HCT116 (cell line): ENCODE results near the gene FAM47E. TPM values are rescaled to one million over a fixed set of nuclear protein-coding genes. Genes with fewer than 3 reads are reported as not detected.

ENCODE experiments used
- ATAC-seq: fragments of 200-7000 bp; cut with Tn5 transposase; 2 replicates; pipeline ENCODE4 v1.9.1; 2020; ENCODE audit warnings: mild to moderate bottlenecking, moderate library complexity
- BruUV-seq: library from RNA; stranded (reverse); fragments of 400-500 nt; replicated peaks from 2 replicates; lab custom pipeline; 2021; lab: Mats Ljungman, UMichigan
- CTCF ChIA-PET: fragments of 300-600 bp; sonication (Branson Sonifier 250); formaldehyde crosslinking; loops from one replicate; lab custom pipeline; 2021; ENCODE audit warnings: antibody characterized with exemption; lab: Charles Lee
- POLR2A ChIA-PET: fragments of 300-600, 350-600 bp; sonication (Branson Sonifier 250); formaldehyde crosslinking; loops from one replicate; lab custom pipeline; 2021; ENCODE audit warnings: antibody characterized with exemption; lab: Charles Lee
- RAD21 ChIA-PET, 2 experiments: fragments of 300-600 bp; sonication (Branson Sonifier 250); formaldehyde crosslinking; loops; one replicate each; lab custom pipeline; 2023; ENCODE audit warnings: low total read pairs in 2 of 2; ENCODE audit not compliant: uncharacterized antibody in 2 of 2, unreplicated experiment in 2 of 2, low non-redundant PET in 1 of 2; lab: Charles Lee
- DNase-seq: peaks from one replicate; pipeline ENCODE4 v3.0.0-alpha.2; 2010; ENCODE audit warnings: low read depth, low spot score
- H2AFZ ChIP-seq: fragments of 200-600 bp; shearing (Covaris generic), sonication (generic); 2 replicates; pipeline ENCODE4 v1.6.1; 2017; ENCODE audit warnings: low read depth, mixed run types, mixed read lengths, antibody characterized with exemption, low read length; ENCODE audit not compliant: poor library complexity, severe bottlenecking
- H3K27ac ChIP-seq: 2 replicates; pipeline ENCODE4 v1.5.1; 2012; ENCODE audit warnings: low read depth, low read length
- H3K27me3 ChIP-seq: fragments of 200-600 bp; sonication (generic); 2 replicates; pipeline ENCODE4 v1.6.1; 2016; ENCODE audit warnings: mixed run types, low read length, mixed read lengths; ENCODE audit not compliant: insufficient read depth
- H3K36me3 ChIP-seq, 2 experiments: fragments of 200-500 bp in 1 of 2; fragments of 200-600 bp in 1 of 2; sonication (Bioruptor generic) in 1 of 2; sonication (generic) in 1 of 2; 2 replicates each; pipeline versions ENCODE4 v1.5.1 to v1.6.1; 2014 to 2016; ENCODE audit warnings: low read length in 2 of 2, inconsistent platforms in 1 of 2, mixed read lengths in 1 of 2, mixed run types in 1 of 2; ENCODE audit not compliant: insufficient read depth in 2 of 2, control insufficient read depth in 1 of 2
- H3K4me1 ChIP-seq, 2 experiments: fragments of 200-600 bp in 1 of 2; sonication (generic) in 1 of 2; 2 replicates each; pipeline versions ENCODE4 v1.5.1 to v1.6.1; 2012 to 2017; ENCODE audit warnings: low read length in 2 of 2, inconsistent platforms in 1 of 2, mild to moderate bottlenecking in 1 of 2, mixed read lengths in 1 of 2, mixed run types in 1 of 2, moderate library complexity in 1 of 2; ENCODE audit not compliant: insufficient read depth in 2 of 2, control insufficient read depth in 1 of 2
- H3K4me2 ChIP-seq: fragments of 200-600 bp; sonication (generic); 2 replicates; pipeline ENCODE4 v1.6.1; 2017; ENCODE audit warnings: mixed run types, low read length, mixed read lengths
- H3K4me3 ChIP-seq, 2 experiments: fragments of 200-600 bp in 1 of 2; sonication (generic) in 1 of 2; replicated peaks in 1 of 2; 2 replicates each; pipeline ENCODE4 v1.5.1; 2011 to 2016; ENCODE audit warnings: low read length in 2 of 2, control low read depth in 1 of 2, low read depth in 1 of 2, mild to moderate bottlenecking in 1 of 2, mixed read lengths in 1 of 2, mixed run types in 1 of 2
- H3K79me2 ChIP-seq: fragments of 200-600 bp; sonication (generic); 2 replicates; pipeline ENCODE4 v1.6.1; 2017; ENCODE audit warnings: mild to moderate bottlenecking, mixed run types, low read length, moderate library complexity, mixed read lengths; ENCODE audit not compliant: insufficient read depth
- H3K9ac ChIP-seq: fragments of 200-600 bp; sonication (generic); 2 replicates; pipeline ENCODE4 v1.6.1; 2016; ENCODE audit warnings: low read length, mixed read lengths
- H3K9me2 ChIP-seq: fragments of 200-600 bp; sonication (generic), shearing (Covaris generic); 2 replicates; pipeline ENCODE4 v1.6.1; 2017; ENCODE audit warnings: mixed run types, mild to moderate bottlenecking, moderate library complexity; ENCODE audit not compliant: insufficient read depth
- H3K9me3 ChIP-seq, 2 experiments: fragments of 200-500 bp in 1 of 2; fragments of 200-600 bp in 1 of 2; sonication (Bioruptor generic) in 1 of 2; sonication (generic) in 1 of 2; 2 replicates each; pipeline ENCODE4 v1.6.1; 2014 to 2017; ENCODE audit warnings: low read length in 2 of 2, mixed read lengths in 2 of 2, inconsistent platforms in 1 of 2, low read depth in 1 of 2, mild to moderate bottlenecking in 1 of 2, mixed run types in 1 of 2, moderate library complexity in 1 of 2; ENCODE audit not compliant: control insufficient read depth in 1 of 2, insufficient read depth in 1 of 2
- H4K20me1 ChIP-seq: fragments of 200-600 bp; sonication (generic), shearing (Covaris generic); 2 replicates; pipeline ENCODE4 v1.6.1; 2017; ENCODE audit warnings: mixed run types, mild to moderate bottlenecking, moderate library complexity; ENCODE audit not compliant: insufficient read depth
- CBX3 ChIP-seq: IDR thresholded peaks from 2 replicates; pipeline ENCODE4 v1.6.1; 2012; ENCODE audit warnings: low read depth
- CEBPB ChIP-seq: IDR thresholded peaks from 2 replicates; pipeline ENCODE4 v1.6.1; 2012; ENCODE audit warnings: low read depth
- EGR1 ChIP-seq: IDR thresholded peaks from 2 replicates; pipeline ENCODE4 v1.6.1; 2012; ENCODE audit warnings: low read depth
- ELF1 ChIP-seq: IDR thresholded peaks from 2 replicates; pipeline ENCODE4 v1.6.1; 2012; ENCODE audit warnings: low read depth, borderline replicate concordance
- EZH2 ChIP-seq: fragments of 200-600 bp; sonication (generic); IDR thresholded peaks from 2 replicates; pipeline ENCODE4 v1.6.1; 2017; ENCODE audit warnings: antibody characterized with exemption, mixed run types
- JUND ChIP-seq: IDR thresholded peaks from 2 replicates; pipeline ENCODE4 v1.6.1; 2012
- POLR2AphosphoS5 ChIP-seq: IDR thresholded peaks from 2 replicates; pipeline ENCODE4 v1.6.1; 2011; ENCODE audit warnings: mild to moderate bottlenecking, low read depth, low read length, moderate library complexity
- SRF ChIP-seq: IDR thresholded peaks from 2 replicates; pipeline ENCODE4 v1.6.1; 2012; ENCODE audit warnings: low read depth
- TCF7L2 ChIP-seq: IDR thresholded peaks from 2 replicates; pipeline ENCODE4 v1.7.0; 2011; ENCODE audit warnings: borderline replicate concordance, inconsistent platforms; ENCODE audit not compliant: insufficient read depth, insufficient read length; ENCODE audit errors: extremely low read depth
- YY1 ChIP-seq: IDR thresholded peaks from 2 replicates; pipeline ENCODE4 v1.6.1; 2011; ENCODE audit warnings: low read length, low read depth, moderate library complexity, mild to moderate bottlenecking; ENCODE audit not compliant: insufficient replicate concordance; ENCODE audit errors: extremely low read depth
- intact Hi-C: fragments of 100-400 bp; cut with micrococcal nuclease; formaldehyde crosslinking; loops from 2 replicates; pipeline ENCODE4 v1.10.0; 2022
- total RNA-seq: library from RNA; stranded (reverse); gene quantifications from one replicate; pipeline ENCODE4 v1.2.1, GENCODE V29; 2021; ENCODE audit not compliant: unreplicated experiment
- TF ChIP-seq, protein P1 (sequence below): IDR thresholded peaks from 2 replicates; pipeline ENCODE4 v1.6.1; 2012; ENCODE audit warnings: low read depth
- TF ChIP-seq, protein P2 (sequence below): IDR thresholded peaks from 2 replicates; pipeline ENCODE4 v1.6.1; 2012
- TF ChIP-seq, protein P3 (sequence below): IDR thresholded peaks from 2 replicates; pipeline ENCODE4 v1.6.1; 2011; ENCODE audit warnings: mild to moderate bottlenecking, low read length, moderate library complexity; ENCODE audit not compliant: insufficient replicate concordance; ENCODE audit errors: extremely low read depth
- TF ChIP-seq, protein P4 (sequence below): IDR thresholded peaks from 2 replicates; pipeline ENCODE4 v1.6.1; 2012
- TF ChIP-seq, protein P5 (sequence below), 3 experiments: fragments of 200-600 bp in 1 of 3; sonication (generic) in 1 of 3; IDR thresholded peaks in 2 of 3; conservative IDR thresholded peaks in 1 of 3; 2 replicates each; pipeline ENCODE4 v1.5.1; 2012 to 2017; ENCODE audit warnings: low read depth in 2 of 3, low read length in 2 of 3, antibody characterized with exemption in 1 of 3, borderline replicate concordance in 1 of 3, control low read depth in 1 of 3, mild to moderate bottlenecking in 1 of 3, mixed read lengths in 1 of 3, mixed run types in 1 of 3, moderate library complexity in 1 of 3; ENCODE audit not compliant: insufficient read depth in 1 of 3

Gene FAM47E
- total RNA-seq, 1 experiment from 2014 or later = 0.91 TPM

DNA sequence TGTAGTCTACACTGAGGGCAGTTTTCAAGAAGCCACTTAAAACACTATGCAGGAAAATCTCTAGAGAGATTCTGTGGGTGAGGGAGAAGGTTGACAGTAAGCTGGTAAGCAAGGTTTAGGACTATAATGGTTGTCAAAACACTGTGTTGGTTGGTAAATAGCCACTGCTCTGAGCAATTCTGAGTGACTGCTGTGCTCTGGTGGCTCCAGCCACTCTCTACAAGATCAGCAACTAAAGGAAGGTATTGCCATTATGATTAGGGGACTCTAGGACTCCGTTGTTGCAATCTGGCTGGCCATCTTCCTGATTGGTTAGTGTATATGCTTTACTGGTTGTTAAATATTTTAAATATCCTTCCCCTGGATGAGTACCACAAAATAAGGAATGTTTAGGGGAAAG, 5.5 kb upstream of the FAM47E start:
- ChIA-PET RAD21 (no interaction called here), POLR2A (no interaction called here), CTCF (no interaction called here)
- Histone ChIP-seq H3K27me3 (no peaks in the 10 kb centered on the region), H3K4me1 (peaks cover 3 to 4% of the 10 kb centered on the region in 2 experiments; a peak in 3 of 4 replicates), H3K79me2 (no peaks in the 10 kb centered on the region), H3K9ac (no peak overlapping the region), H3K27ac (no peak overlapping the region), H2AFZ (no peak overlapping the region), H3K9me2 (no peaks in the 10 kb centered on the region), H3K36me3 (no peaks in the 10 kb centered on the region), H3K4me2 (no peak overlapping the region), H3K9me3 (no peaks in the 10 kb centered on the region), H3K4me3 (no peak overlapping the region), H4K20me1 (no peaks in the 10 kb centered on the region)
- TF ChIP-seq CBX3 (no peak), YY1 (no peak), ELF1 (no peak), CEBPB (no peak), SRF (no peak), POLR2AphosphoS5 (no peak), EZH2 (no peak), EGR1 (no peak), JUND (no peak), TCF7L2 (no peak)
- TF ChIP-seq, protein P1, sequence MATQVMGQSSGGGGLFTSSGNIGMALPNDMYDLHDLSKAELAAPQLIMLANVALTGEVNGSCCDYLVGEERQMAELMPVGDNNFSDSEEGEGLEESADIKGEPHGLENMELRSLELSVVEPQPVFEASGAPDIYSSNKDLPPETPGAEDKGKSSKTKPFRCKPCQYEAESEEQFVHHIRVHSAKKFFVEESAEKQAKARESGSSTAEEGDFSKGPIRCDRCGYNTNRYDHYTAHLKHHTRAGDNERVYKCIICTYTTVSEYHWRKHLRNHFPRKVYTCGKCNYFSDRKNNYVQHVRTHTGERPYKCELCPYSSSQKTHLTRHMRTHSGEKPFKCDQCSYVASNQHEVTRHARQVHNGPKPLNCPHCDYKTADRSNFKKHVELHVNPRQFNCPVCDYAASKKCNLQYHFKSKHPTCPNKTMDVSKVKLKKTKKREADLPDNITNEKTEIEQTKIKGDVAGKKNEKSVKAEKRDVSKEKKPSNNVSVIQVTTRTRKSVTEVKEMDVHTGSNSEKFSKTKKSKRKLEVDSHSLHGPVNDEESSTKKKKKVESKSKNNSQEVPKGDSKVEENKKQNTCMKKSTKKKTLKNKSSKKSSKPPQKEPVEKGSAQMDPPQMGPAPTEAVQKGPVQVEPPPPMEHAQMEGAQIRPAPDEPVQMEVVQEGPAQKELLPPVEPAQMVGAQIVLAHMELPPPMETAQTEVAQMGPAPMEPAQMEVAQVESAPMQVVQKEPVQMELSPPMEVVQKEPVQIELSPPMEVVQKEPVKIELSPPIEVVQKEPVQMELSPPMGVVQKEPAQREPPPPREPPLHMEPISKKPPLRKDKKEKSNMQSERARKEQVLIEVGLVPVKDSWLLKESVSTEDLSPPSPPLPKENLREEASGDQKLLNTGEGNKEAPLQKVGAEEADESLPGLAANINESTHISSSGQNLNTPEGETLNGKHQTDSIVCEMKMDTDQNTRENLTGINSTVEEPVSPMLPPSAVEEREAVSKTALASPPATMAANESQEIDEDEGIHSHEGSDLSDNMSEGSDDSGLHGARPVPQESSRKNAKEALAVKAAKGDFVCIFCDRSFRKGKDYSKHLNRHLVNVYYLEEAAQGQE = no peak
- TF ChIP-seq, protein P2, sequence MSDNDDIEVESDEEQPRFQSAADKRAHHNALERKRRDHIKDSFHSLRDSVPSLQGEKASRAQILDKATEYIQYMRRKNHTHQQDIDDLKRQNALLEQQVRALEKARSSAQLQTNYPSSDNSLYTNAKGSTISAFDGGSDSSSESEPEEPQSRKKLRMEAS = no peak
- TF ChIP-seq, protein P3, sequence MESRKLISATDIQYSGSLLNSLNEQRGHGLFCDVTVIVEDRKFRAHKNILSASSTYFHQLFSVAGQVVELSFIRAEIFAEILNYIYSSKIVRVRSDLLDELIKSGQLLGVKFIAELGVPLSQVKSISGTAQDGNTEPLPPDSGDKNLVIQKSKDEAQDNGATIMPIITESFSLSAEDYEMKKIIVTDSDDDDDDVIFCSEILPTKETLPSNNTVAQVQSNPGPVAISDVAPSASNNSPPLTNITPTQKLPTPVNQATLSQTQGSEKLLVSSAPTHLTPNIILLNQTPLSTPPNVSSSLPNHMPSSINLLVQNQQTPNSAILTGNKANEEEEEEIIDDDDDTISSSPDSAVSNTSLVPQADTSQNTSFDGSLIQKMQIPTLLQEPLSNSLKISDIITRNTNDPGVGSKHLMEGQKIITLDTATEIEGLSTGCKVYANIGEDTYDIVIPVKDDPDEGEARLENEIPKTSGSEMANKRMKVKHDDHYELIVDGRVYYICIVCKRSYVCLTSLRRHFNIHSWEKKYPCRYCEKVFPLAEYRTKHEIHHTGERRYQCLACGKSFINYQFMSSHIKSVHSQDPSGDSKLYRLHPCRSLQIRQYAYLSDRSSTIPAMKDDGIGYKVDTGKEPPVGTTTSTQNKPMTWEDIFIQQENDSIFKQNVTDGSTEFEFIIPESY = no peak
- TF ChIP-seq, protein P4, sequence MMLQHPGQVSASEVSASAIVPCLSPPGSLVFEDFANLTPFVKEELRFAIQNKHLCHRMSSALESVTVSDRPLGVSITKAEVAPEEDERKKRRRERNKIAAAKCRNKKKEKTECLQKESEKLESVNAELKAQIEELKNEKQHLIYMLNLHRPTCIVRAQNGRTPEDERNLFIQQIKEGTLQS = no peak
- TF ChIP-seq, protein P5, sequence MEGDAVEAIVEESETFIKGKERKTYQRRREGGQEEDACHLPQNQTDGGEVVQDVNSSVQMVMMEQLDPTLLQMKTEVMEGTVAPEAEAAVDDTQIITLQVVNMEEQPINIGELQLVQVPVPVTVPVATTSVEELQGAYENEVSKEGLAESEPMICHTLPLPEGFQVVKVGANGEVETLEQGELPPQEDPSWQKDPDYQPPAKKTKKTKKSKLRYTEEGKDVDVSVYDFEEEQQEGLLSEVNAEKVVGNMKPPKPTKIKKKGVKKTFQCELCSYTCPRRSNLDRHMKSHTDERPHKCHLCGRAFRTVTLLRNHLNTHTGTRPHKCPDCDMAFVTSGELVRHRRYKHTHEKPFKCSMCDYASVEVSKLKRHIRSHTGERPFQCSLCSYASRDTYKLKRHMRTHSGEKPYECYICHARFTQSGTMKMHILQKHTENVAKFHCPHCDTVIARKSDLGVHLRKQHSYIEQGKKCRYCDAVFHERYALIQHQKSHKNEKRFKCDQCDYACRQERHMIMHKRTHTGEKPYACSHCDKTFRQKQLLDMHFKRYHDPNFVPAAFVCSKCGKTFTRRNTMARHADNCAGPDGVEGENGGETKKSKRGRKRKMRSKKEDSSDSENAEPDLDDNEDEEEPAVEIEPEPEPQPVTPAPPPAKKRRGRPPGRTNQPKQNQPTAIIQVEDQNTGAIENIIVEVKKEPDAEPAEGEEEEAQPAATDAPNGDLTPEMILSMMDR (IDR thresholded peaks at IDR 0.05 in 2 of 3, conservative IDR thresholded peaks at IDR 0.05 in 1 of 3; ENCODE audit: borderline replicate concordance in 1 of 3, insufficient read depth in 1 of 3, low read depth in 2 of 3, low read length in 2 of 3) = no peak
- intact Hi-C loops = no loop called here
- ATAC-seq = no peak
- no peak for DNase-seq
- BruUV-seq = no TSS peak
